ENCODE results near the gene GMPPA.

GRCh38 chr2:219526320-219527075 lies 27.8 kb downstream of the GMPPA start:
- TF ChIP-seq RAD21 (IDR thresholded peaks at IDR 0.05) (no peak), SP1 (IDR thresholded peaks at IDR 0.05) (no peak), CTCF (IDR thresholded peaks at IDR 0.05; ENCODE audit: low read depth, low read length, missing input control) (no peak), RXRA (IDR thresholded peaks at IDR 0.05) (no peak), REST (IDR thresholded peaks at IDR 0.05) (no peak), MAX (IDR thresholded peaks at IDR 0.05) (no peak), ZBTB33 (IDR thresholded peaks at IDR 0.05) (no peak), YY1 (IDR thresholded peaks at IDR 0.05) (no peak)

Measured in liver (tissue), 3 donors.